ENCODE measurements around the gene CELSR1.

Gene CELSR1

GRCh38 chr22:46346680-46347405, 190.6 kb downstream of the CELSR1 start:
- no peak for DNase-seq

- DNase-seq: no peak
Observed at GRCh38 chr22:46340676-46341075, 196.7 kb downstream of the CELSR1 start.

- DNase-seq: no peak
Observed at GRCh38 chr22:46339956-46340355, 197.5 kb downstream of the CELSR1 start.

- DNase-seq: no peak
Observed at GRCh38 chr22:46338636-46339035, 198.8 kb downstream of the CELSR1 start.

- no peak for DNase-seq
Observed at GRCh38 chr22:46337870-46338269, 199.6 kb downstream of the CELSR1 start.

GRCh38 chr22:46336119-46337078, 201.0 kb downstream of the CELSR1 start:
- no peak for DNase-seq

GRCh38 chr22:46335201-46336118, 202.0 kb downstream of the CELSR1 start, which contains the start of gene TRMU:
TSS of gene TRMU (plus strand) at chr22:46335714. CDS start at chr22:46335765, 51 bp downstream.
- DNase-seq: peak; percentile 73

- no peak for DNase-seq
Observed at GRCh38 chr22:46331496-46331895, 205.9 kb downstream of the CELSR1 start.

- no peak for DNase-seq
Observed at GRCh38 chr22:46330426-46330825, 207.0 kb downstream of the CELSR1 start.

GRCh38 chr22:46329616-46330015, 207.8 kb downstream of the CELSR1 start:
- no peak for DNase-seq

- DNase-seq: no peak
Observed at GRCh38 chr22:46328797-46329196, 208.6 kb downstream of the CELSR1 start.

GRCh38 chr22:46327691-46328465, 209.5 kb downstream of the CELSR1 start:
- no peak for DNase-seq

GRCh38 chr22:46326066-46326680, 211.2 kb downstream of the CELSR1 start:
- no peak for DNase-seq

GRCh38 chr22:46323162-46323561, 214.3 kb downstream of the CELSR1 start:
- no peak for DNase-seq

GRCh38 chr22:46322711-46323110, 214.7 kb downstream of the CELSR1 start:
- no peak for DNase-seq

GRCh38 chr22:46320716-46321386, 216.6 kb downstream of the CELSR1 start:
- DNase-seq: no peak

- DNase-seq: no peak
Observed at GRCh38 chr22:46320166-46320710, 217.2 kb downstream of the CELSR1 start.

GRCh38 chr22:46319319-46319718, 218.1 kb downstream of the CELSR1 start:
- DNase-seq: no peak

- no peak for DNase-seq
Observed at GRCh38 chr22:46318576-46318975, 218.8 kb downstream of the CELSR1 start.

- no peak for DNase-seq
Observed at GRCh38 chr22:46317646-46318045, 219.8 kb downstream of the CELSR1 start.

GRCh38 chr22:46315976-46316375, 221.4 kb downstream of the CELSR1 start:
- no peak for DNase-seq

Data from activated CD8-positive, alpha-beta memory T cell treated with anti-CD3 and anti-CD28 coated beads, Interleukin-2, amount 50 U/mL, for 4 hours (primary cell).